Measurements from ENCODE around the gene GRK5. TPM values are rescaled to one million over a fixed set of nuclear protein-coding genes. Genes with fewer than 3 reads are reported as not detected.

GRK5 gene
- total RNA-seq, 1 donor from 2014 or later, result 20.2 TPM

DNA sequence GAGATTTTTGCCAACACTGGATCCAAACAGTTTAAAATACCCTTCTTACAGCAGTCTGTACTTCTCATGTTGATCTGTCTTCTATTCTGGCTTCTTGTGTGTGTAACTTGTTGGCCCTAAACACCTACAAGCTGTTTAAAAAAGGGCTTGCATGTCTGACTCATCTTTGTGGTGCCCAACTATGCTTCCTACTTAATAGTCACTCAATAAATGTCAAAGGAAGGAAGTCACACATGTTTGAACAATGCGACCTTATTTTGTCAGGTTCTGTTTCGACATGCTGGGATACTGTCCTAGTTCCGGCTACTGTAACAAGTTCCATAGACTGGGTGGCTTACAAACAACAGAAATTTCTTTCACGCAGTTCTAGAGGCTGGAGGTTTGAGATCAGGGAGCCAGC, 9.4 kb upstream of the GRK5 start:
- no peak for DNase-seq (ENCODE audit: low spot score)

- no peak for DNase-seq (ENCODE audit: low spot score)
Measured at GRCh38 chr10:119198438-119198837, 8.9 kb upstream of the GRK5 start.

DNA sequence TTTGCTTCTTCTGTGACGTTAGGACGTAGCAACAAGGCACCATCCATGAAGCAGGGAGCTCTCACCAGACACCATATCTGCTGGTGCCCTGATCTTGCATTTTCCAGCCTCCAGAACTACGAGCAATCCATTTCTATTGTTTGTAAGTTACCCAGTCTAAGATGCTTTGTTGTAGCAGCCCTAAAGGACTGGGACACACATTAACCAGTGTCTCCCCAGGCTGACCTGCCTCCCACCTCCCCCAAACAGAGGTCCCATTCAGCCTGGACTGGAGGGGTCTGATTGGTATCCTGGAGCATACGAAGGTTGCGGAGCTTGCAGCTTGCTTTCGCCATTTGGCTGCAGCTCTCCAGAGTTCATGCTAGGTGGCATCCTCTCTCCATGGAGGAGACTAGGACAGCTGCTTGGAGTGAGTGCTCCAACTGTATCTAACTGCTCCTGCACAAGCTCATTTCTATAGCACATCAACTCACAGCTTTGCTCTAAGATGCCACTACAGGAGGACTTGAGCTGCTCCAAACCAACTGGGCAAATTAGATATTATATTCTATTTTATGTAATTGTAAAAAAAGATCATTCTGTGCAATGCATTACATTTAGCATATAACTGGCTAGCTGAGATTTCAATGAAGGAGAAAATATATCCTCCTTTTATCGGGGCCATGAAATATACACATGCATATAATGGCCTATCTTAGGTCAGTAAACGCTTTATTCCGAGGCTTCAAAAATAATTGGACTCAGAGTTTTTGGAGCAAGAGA, 8.0 kb upstream of the GRK5 start:
- DNase-seq (ENCODE audit: low spot score), result no peak

DNA sequence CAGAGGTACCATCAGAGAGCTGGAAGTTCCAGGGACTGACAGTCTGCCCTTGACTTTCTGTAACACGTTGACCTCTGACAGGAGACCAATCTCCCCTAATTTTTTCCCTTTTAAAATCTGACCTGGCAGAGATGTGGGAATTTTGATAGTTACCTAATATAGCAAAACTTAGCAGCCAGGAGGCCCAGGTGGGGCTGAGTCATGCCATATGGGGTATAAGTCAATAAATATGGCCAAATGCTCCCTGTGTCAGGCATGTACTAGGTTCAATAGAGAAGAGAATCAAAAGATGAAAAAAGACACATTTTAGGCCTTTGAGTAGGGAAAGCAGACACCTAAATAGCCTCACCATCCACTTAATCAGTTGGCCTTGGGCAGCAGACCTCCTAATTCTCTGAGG, 6.1 kb upstream of the GRK5 start:
- no peak for DNase-seq (ENCODE audit: low spot score)

- no peak for DNase-seq (ENCODE audit: low spot score)
Measured at GRCh38 chr10:119203006-119203405, 4.4 kb upstream of the GRK5 start.

DNA sequence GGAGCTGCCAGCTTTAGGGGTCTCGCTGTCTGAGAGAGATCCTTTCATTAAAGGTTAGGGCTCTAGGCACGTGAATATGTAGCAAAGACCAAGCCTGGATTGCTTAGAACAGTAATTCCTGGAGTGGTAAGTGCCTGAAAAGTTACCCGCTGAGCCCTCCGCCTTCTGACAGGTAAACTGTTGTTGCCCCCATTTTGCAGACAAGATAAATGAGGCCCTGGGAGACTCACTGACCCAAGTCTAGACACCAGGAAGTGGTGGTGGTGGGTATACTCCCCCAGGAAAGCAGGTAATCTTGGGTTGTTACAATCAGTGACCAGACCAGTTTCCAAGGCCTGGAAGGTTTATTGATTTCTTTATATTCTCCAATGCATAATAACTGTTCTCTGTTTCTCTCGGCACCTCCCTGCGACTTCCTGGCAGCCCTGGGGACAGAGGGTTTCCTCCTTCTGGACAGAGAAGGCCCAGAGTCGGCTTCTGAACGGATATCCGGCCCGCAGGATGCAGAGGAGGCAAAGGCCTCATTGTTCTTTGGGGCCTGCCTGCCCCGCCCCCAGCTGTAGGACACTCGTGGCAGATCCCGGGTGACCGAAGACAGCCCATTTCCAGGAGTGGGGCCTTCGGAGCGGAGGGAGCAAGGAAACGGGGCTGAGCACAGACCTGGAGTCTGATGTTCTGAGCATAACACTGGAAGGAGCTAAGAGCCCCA, 1.3 kb upstream of the GRK5 start:
- no peak for DNase-seq (ENCODE audit: low spot score)

DNA sequence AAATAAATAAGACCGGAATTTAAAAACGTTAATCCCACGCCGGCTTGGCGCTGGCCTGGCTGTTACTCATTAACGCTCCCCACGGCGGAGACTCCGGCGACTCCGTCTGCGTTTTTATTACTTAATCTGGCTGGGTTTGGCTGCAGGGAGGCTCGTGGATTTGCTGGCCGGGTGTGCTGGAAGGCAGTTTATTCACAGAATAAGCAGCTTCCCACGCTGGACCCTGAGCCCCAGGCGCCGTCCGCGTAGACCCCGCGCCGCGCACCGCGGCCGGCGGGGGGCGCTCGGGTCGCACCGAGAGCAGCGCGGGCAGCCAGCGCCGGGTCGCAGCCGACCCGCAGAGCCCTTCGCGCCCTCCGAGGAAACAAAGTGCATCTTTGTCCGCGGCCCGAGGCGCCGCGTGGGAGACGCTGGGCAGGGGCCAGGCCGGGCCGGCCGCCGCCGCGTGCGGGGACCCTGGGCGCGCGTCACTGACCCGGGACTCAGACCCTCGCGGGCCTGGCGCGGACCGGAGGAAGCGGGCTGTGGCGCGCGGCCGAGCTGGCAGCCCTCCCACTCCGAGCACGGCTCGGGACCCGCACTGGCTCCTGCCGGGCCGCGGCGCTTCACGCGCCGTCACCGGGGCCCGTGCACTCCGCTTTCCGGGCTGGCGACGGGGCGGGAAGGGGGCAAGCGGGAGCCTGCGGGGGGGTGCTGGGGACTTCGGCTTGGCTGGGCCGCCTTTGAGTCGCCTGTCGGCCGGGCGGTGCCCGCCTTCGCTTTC, 587 bp upstream of the GRK5 start:
- peak; percentile 92 for DNase-seq (ENCODE audit: low spot score)

GRCh38 chr10:119207713-119208552, 562 bp downstream of the GRK5 start:
- no peak for DNase-seq (ENCODE audit: low spot score)

- DNase-seq (ENCODE audit: low spot score), result no peak
Measured at GRCh38 chr10:119208553-119208940, 1.2 kb downstream of the GRK5 start.

DNA sequence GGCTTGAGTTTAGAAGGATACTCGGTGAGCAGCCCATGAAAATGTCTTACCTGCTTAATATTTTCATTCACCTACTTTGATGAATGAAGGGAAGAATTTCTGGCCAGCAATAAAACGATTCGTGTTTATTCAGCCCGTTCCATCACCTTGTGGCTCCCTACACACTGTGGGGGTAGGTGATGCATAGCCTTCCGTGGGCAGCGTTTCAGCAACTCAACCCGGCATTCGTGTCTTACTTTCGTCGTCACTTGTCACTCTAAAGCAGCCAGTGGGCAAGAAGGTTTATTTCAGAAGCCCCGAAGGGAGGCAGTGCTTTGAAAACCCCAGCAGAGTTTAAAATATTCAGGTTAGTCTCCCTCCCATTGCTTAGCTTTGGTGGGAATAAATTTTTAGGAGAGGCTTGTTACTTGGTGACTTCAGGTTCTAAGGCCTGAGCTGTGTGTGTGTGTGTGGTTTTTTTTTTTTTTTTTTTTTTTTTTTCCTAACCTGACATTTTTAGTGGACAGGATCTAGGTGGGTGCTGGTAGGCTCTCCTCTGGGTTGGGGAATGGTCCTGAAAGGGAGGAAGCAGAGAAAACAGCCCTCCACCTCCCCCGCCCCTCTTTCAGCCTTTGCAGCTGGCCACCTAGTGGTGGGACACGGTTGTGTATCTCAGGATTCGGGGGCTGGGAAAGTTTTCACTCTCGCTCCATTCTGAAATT, 1.8 kb downstream of the GRK5 start:
- no peak for DNase-seq (ENCODE audit: low spot score)

DNA sequence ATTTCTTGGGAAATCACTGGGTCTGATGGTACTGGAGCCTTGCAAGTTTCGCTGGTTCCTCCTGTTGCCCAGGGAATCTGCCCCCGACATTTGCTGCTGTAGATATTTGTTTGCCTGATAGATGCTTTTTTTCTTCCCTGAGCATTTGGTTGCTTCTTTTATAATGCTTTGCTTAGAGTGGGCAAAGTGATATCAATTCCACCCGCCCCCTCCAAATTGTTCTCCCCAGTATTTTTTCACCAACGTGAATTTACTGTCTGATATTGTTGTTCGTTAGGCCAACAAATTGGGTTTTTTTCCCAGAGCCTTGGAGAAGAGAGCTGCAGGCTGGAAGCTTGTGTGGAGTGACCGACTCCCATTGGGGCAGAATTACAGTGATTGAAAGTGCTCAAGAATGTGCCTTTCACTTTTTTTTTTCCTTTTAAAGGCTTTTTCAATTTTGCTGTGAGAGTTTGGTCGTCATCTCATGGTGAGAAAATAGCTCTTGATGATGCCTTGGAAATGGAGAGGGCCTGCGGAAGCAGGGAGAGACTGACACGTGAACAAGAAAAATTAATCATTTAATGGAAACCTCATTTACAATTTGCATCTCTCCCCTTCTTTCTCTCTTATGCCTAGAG, 2.5 kb downstream of the GRK5 start:
- DNase-seq (ENCODE audit: low spot score), result no peak

DNA sequence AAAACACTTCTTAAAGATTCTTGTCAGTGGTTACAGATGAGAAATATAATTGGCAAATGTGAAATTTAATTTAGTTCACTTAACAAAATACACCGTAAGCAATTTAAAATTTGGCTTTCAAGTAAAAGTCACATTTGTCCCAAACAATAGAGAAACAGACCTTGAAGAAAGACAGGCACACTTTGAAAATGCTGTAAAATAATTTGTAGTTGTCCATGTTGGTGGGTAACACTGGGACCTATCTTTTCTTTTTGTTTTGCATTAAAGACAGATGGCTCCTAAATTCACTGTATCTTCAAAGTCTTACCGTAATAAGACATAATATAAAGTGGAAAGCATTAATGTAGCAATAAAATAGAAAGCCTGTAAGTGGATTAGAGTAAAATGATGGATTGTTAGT, 3.3 kb downstream of the GRK5 start:
- DNase-seq (ENCODE audit: low spot score), result no peak

DNA sequence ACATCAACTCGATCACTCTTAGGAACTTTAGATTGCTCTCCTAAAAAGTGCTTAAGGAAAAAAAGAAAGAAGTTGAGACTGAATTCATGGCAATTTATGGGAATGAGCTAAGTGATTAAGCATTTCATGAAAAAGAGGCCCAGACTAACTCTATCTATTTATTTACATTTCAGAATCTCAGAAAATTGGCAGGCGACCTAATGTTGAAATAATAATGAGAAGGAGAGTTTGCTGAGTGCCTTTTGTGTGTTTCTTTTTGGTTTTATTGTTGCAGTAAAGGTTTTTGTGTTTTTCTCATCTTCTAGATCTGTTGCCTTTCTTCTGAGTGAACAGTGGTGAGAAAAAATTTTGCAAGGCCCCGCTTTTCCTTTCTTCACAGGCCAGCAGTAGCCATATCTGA, 3.8 kb downstream of the GRK5 start:
- no peak for DNase-seq (ENCODE audit: low spot score)

DNA sequence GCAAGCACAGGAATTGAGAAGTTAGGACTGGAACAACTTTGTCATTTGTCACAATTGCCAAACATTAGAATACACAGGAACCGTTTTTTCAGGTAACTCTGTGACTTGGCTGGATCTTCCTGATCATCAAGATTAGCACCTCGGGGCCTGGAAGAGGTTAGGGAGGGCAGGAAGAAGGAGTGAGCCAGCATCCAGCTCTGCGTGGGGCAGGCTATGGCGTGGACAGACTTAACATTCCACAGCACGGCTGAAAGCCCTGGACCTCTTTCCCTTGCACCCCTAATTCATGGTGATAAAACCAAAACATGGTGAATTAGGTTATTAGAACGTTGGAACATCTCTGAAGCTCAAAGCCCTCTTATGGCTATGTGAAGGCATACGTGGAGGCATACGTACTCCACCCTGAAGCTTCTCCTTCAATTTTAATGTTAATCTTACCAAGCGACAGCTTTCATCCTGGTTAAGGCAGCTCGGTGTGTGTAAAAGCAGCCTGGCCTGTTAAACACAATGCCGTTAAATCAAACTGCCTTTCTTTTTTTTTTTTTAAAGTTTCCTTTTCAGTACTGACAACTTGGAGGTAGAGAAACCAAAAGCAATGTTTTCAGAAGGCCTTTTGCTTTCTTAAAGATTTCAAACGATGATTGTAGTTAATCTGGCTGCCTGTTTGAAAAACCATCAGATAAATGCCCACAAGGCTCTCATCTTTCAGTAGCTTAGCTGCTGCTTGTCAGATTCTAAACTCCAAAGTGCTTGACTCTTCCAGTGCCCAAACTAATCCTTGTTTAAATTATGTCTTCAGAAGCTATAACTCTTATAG, 4.5 kb downstream of the GRK5 start:
- no peak for DNase-seq (ENCODE audit: low spot score)

DNA sequence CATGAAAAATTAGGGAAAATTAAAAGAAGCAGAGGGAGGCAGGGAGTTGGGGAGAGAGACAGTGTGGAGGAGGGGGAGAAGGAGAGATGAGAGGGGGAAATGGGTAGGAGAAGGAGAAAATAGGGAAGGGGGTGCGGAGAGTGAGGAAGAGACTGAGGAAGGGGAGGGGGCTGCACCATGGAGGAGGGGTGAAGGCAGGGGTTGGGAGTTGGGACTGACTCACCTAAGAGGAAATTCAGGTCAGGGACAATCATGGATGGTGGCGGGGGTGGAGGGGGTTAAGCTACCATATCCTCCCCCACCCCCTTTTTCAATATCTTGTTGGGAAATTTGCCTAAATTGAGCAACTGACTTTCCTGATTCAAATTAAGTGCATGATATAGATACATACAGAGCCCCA, 8.0 kb downstream of the GRK5 start:
- no peak for DNase-seq (ENCODE audit: low spot score)

DNA sequence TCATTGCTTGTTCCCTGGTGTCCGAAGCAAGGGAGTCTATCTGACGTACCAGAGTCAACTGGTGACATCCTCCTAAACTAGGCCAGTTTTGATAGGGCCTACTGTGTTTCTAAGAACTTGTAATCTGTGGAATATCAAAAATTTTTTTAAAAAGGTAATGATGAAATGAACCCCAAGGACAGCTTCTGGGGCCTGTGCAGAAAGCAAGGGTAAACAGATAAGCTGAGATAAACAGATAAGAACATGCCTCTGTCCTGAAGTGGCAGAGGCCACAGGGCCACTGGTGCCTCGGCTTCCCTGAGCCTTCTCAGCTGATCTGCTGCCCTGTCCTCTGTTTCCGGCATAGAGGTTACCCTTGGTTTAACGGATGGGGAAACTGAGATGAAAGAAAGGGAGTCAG, 8.8 kb downstream of the GRK5 start:
- DNase-seq (ENCODE audit: low spot score), result no peak

GRCh38 chr10:119217401-119217800, 10.0 kb downstream of the GRK5 start:
- no peak for DNase-seq (ENCODE audit: low spot score)

DNA sequence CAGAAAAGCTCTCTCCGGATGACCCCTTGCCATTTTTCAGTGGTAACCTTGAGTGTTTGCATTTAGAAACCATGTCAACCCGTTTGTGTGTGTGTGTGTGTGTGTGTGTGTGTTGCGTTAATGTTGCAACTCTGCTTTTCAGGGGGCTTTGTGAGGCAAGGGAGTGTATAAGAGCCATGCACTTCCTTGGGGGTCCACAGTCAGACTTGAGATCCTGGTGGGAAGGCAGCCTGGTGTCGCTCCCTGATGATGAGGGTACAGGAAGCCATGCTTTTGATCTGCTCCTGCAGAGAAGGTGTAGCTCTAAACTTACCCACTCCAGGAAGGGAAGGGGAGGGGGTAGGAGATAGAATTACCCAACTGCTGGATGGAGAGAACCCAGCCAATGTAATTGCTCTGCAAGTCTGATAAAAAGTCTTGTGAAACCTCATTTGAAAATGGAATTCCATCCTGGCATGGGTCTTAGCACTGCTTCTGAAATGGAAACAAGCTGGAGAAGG, 10.7 kb downstream of the GRK5 start:
- DNase-seq (ENCODE audit: low spot score), result no peak

GRCh38 chr10:119219871-119220270, 12.5 kb downstream of the GRK5 start:
- DNase-seq (ENCODE audit: low spot score), result no peak

All from mesenteric fat pad (tissue), 1 donor.